GM19452 (cell line): ENCODE results near the gene ACIN1.

ENCODE experiments used
- ATAC-seq: cut with Tn5 transposase; IDR thresholded peaks from one replicate; pipeline ENCODE4 v1.9.1; 2021; ENCODE audit not compliant: unreplicated experiment

Gene ACIN1

GRCh38 chr14:23045419-23046357 is 49.2 kb downstream of the ACIN1 start:
- no peak for ATAC-seq

GRCh38 chr14:23044840-23045239 is 50.1 kb downstream of the ACIN1 start:
- ATAC-seq = no peak

- no peak for ATAC-seq
These were observed 51.2 kb downstream of the ACIN1 start for GRCh38 chr14:23043754-23044153.

- ATAC-seq = no peak
These were observed 51.8 kb downstream of the ACIN1 start for GRCh38 chr14:23043145-23043544.

- no peak for ATAC-seq
These were observed 52.6 kb downstream of the ACIN1 start, which contains the start of gene PSMB11 for GRCh38 chr14:23042162-23042965. Gene PSMB11, plus strand, starts transcription at chr14:23042212. Its CDS starts 14 bp downstream, at chr14:23042226.

GRCh38 chr14:23041729-23042128 is 53.2 kb downstream of the ACIN1 start:
- no peak for ATAC-seq

GRCh38 chr14:23040100-23040499 is 54.8 kb downstream of the ACIN1 start:
- no peak for ATAC-seq

- ATAC-seq = no peak
These were observed 59.4 kb downstream of the ACIN1 start for GRCh38 chr14:23035303-23036144.

GRCh38 chr14:23034498-23035302 is 60.2 kb downstream of the ACIN1 start, which contains the start of gene PSMB5:
Gene PSMB5, minus strand, starts transcription at chr14:23034900. Its CDS starts 19 bp downstream, at chr14:23034881.
- peak; percentile 93 for ATAC-seq

GRCh38 chr14:23033801-23034497 is 61.0 kb downstream of the ACIN1 start:
- ATAC-seq = no peak

- ATAC-seq = no peak
These were observed 61.6 kb downstream of the ACIN1 start for GRCh38 chr14:23033251-23033727.

- no peak for ATAC-seq
These were observed 64.0 kb downstream of the ACIN1 start for GRCh38 chr14:23030936-23031335.

GRCh38 chr14:23028799-23029198 is 66.1 kb downstream of the ACIN1 start:
- no peak for ATAC-seq

- no peak for ATAC-seq
These were observed 69.7 kb downstream of the ACIN1 start for GRCh38 chr14:23025151-23025814.

GRCh38 chr14:23024612-23025075 is 70.3 kb downstream of the ACIN1 start:
- no peak for ATAC-seq

GRCh38 chr14:23023795-23024152 is 71.2 kb downstream of the ACIN1 start:
- ATAC-seq = no peak

GRCh38 chr14:23023022-23023794 is 71.7 kb downstream of the ACIN1 start:
- ATAC-seq = no peak
